GM12872 (cell line): Measurements from ENCODE around the gene PRPF8.

Experiments used
- TF ChIP-seq, protein P1 (sequence below): IDR thresholded peaks from 3 replicates; pipeline ENCODE4 v1.5.1; 2011; ENCODE audit warnings: low read depth, mild to moderate bottlenecking, low read length, moderate library complexity; ENCODE audit not compliant: insufficient read depth

The PRPF8 gene

DNA sequence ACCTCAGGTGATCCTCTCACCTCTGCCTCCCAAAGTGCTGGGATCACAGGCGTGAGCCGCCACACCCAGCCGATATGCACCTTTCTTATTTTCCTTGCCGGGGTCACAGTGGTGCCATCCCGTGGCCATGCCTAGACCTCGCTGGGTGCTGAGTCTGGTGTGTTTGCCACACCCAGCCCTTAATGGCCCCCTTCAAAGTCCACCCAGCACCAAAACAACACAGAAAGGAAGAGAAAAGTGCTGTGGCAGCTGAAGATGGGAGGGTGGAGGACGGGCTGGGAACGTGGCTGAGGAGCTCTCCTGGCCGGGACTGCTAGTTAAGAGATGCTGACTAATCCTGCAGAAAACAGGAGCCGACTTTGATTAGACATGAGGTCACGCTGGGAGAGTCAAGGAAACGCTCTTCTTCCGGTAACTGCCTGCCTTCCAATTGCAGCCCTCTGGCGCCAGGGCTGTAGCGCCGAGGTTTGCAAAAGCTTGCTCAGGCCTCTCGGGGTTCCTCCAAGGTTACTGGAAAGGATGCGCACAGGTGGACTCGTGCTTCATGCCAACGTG is 67.0 kb downstream of the PRPF8 start:
- TF ChIP-seq, protein P1, sequence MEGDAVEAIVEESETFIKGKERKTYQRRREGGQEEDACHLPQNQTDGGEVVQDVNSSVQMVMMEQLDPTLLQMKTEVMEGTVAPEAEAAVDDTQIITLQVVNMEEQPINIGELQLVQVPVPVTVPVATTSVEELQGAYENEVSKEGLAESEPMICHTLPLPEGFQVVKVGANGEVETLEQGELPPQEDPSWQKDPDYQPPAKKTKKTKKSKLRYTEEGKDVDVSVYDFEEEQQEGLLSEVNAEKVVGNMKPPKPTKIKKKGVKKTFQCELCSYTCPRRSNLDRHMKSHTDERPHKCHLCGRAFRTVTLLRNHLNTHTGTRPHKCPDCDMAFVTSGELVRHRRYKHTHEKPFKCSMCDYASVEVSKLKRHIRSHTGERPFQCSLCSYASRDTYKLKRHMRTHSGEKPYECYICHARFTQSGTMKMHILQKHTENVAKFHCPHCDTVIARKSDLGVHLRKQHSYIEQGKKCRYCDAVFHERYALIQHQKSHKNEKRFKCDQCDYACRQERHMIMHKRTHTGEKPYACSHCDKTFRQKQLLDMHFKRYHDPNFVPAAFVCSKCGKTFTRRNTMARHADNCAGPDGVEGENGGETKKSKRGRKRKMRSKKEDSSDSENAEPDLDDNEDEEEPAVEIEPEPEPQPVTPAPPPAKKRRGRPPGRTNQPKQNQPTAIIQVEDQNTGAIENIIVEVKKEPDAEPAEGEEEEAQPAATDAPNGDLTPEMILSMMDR: no peak

DNA sequence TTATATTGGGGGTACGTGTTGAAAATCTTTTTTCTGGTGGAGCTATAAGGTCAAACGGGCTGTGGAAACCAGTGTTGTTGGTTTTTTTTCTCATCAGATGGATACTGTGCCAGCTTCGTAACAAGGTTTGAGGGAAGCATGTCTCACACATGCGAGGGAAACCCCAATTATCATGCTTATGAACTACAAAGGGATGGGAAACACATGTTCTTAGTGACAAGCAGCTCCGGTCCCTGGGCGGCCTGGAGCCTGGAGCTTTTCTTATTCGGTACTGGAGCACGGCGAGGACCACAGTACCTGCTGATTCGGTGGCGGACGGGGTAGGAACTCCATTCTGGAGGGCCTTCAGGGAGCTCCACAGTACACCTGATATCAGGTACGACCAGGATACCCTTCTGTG is 68.6 kb downstream of the PRPF8 start:
- TF ChIP-seq, protein P1: no peak

DNA sequence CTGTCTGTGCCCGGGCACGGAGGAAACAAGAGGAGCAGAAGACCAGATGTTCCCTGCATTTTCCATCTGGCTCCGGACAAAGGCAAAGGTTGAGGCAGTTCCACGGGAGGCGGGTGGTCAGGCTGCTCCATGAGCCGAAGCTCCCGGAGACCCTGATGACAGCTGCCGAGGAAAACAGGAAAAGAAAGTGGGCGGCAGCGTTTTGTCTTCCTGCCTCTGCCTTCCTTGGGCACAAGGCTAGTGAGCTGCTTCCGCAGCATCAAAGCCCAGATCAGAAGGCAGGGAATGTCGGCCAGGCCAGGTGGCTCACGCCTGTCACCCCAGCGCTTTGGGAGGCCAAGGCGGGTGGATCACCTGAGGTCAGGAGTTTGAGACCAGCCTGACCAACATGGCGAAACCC is 72.3 kb downstream of the PRPF8 start:
- TF ChIP-seq, protein P1: no peak

DNA sequence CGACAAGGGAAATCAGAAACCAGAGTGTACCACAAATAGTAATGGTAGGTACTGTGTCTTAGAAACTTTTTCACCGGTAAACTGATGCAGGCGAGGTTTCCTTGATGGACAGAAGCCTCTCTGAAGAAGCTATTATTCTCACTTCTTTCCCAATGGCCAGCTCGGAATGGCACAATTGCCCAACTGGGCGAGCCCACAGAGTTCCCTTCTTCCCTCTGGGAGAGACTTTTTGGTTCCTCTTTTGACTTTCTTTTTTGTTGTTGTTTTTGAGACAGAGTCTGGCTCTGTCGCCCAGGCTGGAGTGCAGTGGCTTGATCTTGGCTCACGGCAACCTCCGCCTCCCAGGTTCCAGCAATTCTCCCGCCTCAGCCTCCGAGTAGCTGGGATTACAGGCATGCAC is 73.0 kb downstream of the PRPF8 start:
- TF ChIP-seq, protein P1: no peak

DNA sequence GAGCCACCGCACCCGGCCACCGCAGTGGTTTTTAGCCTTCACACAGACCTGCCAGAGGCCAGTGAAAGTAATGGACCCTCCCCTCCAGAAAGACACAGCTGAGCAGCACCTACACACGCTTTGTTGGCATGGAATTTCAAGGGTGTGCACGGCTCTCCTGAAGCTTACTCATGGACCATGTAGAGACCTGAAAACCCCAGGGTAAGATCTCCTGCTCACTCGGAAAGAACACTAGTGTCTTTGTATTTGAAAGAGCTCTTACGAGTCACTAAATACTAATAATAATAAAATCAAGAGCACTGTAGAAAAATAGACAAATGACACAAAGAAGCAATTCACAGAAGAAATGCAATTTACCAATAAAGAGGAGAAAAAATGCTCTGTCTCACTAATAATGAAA is 76.0 kb downstream of the PRPF8 start:
- TF ChIP-seq, protein P1: no peak

DNA sequence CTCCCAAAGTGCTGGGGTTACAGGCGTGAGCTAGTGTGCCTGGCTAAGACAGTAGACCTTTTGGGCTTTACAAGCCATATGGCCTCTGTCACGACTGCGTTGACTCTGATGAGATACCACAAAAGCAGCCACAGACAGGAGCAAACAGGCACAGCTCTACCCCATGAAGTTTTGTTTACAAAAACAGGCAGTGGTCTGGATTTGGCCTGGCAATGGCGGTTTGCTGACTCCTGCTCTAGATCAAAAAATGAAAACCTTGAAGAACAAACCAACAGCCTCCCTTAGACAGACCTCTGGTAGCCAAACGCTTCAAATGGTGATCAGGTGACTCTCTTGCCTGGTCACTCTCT is 76.7 kb downstream of the PRPF8 start:
- TF ChIP-seq, protein P1: no peak

DNA sequence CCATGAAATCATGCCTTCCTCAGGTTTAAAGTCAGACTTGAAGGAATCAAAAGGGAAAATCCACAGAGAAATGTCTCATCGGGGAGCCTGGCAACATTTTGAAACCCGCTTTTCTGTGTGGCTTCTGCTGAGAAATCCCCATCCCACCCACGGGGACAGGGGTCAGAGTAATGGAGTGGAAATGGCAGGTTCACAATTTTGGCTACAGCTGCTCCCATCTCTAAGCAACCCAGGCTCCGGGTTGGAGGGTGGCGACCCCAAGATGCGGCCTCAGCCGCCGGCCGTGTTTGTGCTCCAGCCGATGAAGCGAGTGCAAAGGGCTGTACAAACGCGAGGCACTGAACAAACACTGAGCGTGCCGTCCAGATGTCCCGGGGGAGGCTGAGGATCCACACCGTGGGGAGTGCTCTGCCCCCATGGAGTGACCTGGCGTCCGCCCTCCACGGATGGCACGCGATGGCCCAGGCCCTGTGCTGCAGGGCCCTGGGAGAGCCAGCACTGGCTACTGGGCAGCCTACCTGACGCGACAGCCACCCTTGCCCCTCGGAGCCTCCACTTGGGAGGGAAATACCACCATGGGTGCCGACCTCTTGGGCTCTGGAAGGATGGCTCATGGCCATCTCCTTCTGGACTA is 78.2 kb downstream of the PRPF8 start:
- TF ChIP-seq, protein P1: no peak
